ENCODE measurements around the gene ZNF136.

DNA sequence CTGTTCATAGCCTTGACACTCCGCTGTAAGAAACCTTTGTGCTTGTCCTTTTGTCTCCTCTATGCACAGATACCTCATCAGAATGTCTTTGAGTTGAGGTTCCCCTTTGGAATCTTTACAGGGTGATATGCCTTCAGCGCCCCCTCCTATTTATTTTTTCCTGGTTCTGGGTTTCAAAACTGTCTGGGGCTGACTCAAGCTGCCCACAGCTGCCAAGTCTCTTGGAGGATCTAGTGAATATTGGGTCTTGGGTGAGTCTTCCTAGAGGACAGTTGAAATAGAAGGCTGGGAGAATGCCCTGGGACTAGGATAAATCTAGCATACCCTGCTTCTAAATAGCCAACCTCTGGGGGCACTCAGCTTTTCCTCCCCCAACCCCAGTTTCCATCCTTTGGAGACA, 930 bp downstream of the ZNF136 start:
- TF ChIP-seq, protein P1, sequence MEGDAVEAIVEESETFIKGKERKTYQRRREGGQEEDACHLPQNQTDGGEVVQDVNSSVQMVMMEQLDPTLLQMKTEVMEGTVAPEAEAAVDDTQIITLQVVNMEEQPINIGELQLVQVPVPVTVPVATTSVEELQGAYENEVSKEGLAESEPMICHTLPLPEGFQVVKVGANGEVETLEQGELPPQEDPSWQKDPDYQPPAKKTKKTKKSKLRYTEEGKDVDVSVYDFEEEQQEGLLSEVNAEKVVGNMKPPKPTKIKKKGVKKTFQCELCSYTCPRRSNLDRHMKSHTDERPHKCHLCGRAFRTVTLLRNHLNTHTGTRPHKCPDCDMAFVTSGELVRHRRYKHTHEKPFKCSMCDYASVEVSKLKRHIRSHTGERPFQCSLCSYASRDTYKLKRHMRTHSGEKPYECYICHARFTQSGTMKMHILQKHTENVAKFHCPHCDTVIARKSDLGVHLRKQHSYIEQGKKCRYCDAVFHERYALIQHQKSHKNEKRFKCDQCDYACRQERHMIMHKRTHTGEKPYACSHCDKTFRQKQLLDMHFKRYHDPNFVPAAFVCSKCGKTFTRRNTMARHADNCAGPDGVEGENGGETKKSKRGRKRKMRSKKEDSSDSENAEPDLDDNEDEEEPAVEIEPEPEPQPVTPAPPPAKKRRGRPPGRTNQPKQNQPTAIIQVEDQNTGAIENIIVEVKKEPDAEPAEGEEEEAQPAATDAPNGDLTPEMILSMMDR (conservative IDR thresholded peaks at IDR 0.05 in 1 of 2, IDR thresholded peaks at IDR 0.05 in 1 of 2; ENCODE audit: low read depth in 1 of 2, low read length in 2 of 2), result no peak
- TF ChIP-seq EZH2 (IDR thresholded peaks at IDR 0.05; ENCODE audit: low read length, missing control alignments), result no peak

Data from fibroblast of lung (primary cell).